AG09309 (cell line): ENCODE measurements around the gene C11orf24.

ENCODE experiments used
- DNase-seq: peaks from one replicate; pipeline ENCODE4 v3.0.0-alpha.2; 2010; ENCODE audit warnings: low read depth
- H3K4me3 ChIP-seq: 2 replicates; pipeline ENCODE4 v1.5.1; 2011; ENCODE audit warnings: mild to moderate bottlenecking, low read depth, low read length, moderate library complexity; ENCODE audit not compliant: control insufficient read depth
- TF ChIP-seq, protein P1 (sequence below): IDR thresholded peaks from 2 replicates; pipeline ENCODE4 v1.5.1; 2011; ENCODE audit warnings: mild to moderate bottlenecking, low read depth, low read length, inconsistent platforms; ENCODE audit not compliant: insufficient read depth, control insufficient read depth; ENCODE audit errors: missing control alignments

The C11orf24 gene

DNA sequence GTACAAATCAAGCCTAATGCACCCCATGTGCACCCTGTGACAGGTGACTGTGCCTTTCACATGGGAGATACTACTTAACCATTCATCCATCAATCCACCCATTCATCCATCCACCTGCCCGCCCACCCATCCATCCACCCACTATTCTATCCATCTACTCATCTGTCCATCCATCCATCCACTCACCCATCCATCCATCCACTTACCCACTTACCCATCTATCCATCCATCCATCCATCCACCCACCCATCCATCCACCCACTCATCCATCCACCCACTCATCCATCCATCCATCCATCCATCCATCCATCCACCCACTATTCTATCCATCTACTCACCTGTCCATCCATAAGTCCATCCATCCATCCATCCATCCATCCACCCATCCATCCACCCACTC is 7.5 kb downstream of the C11orf24 start:
- H3K4me3 ChIP-seq = no peak overlapping the region
- TF ChIP-seq, protein P1, sequence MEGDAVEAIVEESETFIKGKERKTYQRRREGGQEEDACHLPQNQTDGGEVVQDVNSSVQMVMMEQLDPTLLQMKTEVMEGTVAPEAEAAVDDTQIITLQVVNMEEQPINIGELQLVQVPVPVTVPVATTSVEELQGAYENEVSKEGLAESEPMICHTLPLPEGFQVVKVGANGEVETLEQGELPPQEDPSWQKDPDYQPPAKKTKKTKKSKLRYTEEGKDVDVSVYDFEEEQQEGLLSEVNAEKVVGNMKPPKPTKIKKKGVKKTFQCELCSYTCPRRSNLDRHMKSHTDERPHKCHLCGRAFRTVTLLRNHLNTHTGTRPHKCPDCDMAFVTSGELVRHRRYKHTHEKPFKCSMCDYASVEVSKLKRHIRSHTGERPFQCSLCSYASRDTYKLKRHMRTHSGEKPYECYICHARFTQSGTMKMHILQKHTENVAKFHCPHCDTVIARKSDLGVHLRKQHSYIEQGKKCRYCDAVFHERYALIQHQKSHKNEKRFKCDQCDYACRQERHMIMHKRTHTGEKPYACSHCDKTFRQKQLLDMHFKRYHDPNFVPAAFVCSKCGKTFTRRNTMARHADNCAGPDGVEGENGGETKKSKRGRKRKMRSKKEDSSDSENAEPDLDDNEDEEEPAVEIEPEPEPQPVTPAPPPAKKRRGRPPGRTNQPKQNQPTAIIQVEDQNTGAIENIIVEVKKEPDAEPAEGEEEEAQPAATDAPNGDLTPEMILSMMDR = no peak
- DNase-seq = no peak

DNA sequence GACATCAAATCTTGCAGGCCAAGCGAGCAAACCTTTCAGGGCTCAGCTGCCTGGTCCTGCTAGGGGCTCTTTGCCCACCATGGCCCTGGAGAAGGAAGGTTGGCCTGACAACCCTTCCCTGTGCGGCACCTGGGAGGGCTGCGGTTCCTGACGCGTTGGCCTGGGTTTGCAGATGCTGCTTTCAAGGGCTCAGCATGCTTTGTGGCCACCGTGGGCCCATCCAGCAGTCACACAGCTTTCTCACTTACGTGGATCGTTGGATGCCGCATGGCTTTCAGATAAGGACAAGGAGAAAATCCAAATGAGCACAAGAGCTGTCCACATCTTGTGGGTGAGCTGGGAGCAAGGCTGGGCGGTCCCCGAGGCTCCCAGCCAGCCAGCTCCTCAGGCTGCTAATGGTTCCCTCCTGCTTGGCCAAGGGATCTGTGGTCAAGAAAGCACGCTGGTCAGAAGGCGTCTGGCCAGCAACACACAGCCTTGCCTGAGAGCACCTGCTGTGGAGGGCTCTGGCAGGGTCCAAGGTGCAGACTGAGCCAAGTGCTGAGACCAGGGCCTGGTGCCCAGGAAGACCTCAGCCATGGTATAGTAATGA is 8.2 kb downstream of the C11orf24 start:
- TF ChIP-seq, protein P1 = no peak
- H3K4me3 ChIP-seq = no peak overlapping the region
- no peak for DNase-seq

DNA sequence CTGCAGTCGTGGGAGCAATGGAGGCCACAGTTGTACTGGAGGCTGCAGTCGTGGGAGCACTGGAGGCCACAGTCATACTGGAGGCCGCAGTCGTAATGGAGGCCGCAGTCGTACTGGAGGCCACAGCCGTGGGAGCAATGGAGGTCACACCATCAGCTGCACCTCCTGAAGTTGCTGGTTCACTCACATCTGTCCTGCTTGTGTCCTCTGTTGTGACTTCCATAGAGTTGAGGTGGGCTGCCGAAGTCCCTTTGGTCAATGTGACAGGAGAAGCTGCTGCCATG is 9.3 kb downstream of the C11orf24 start:
- DNase-seq = no peak
- no peak overlapping the region for H3K4me3 ChIP-seq

DNA sequence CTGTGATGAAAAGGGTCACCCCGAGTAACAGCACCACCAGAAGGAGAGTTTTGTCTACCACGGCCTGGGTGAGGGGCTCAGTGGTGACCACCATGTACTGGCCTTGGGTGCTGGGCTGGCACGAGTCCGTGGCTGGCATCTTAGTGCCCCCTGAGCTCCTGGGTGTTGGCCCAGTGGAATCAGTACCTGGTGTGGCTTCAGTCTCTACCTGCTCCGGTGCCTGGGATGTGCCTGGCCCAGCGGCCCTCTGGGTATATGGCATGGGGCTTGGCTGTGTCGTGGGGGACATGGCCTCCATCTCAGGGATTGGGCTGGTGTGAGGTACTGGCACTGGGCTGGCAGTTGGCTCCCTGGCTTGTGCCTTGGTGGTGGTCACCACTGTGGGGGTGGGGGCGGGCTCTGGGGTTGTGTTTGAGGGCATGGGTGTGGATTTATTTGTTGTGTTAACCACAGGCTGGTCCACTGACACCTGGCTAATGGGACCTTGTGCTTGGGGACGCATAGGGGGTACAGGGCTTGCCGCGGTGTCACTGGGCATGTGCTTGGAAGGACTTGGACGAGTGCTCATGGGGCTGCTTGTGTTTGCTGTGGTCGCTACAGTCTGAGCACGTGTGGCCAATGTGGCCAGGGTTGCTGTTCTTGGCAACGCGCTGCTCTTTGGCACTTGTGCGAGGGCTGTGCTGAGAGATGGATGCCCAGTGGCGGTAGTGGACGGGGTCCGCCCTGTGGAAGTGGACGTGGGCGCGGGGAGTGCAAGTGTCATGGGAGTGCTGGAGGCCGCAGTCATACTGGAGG is 9.8 kb downstream of the C11orf24 start:
- H3K4me3 ChIP-seq = no peak overlapping the region
- TF ChIP-seq, protein P1 = no peak
- DNase-seq = no peak

More for the DNA sequence above, 9.3 kb downstream of the C11orf24 start:
- TF ChIP-seq, protein P1 = no peak

DNA sequence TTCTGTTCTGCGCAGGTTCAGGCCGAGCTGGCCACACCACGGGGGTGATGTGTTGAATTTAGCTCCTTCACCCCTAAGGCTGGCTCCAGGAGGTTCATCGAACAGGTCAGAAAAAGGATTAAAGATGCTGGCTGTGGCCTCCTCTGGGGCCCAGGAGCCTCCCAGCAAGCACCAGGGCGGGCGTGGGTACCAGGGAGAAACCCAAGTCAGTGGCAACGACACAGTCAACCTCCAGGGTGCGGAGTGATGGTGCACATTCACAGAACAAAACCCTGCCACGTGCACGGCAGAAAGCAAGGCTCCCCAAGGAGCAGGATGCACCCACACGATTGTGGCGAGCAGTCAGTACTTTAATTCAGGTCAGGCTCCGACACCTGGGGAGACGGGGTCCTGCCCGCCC is 10.8 kb downstream of the C11orf24 start:
- TF ChIP-seq, protein P1 = no peak
- H3K4me3 ChIP-seq = no peak overlapping the region
- DNase-seq = no peak

DNA sequence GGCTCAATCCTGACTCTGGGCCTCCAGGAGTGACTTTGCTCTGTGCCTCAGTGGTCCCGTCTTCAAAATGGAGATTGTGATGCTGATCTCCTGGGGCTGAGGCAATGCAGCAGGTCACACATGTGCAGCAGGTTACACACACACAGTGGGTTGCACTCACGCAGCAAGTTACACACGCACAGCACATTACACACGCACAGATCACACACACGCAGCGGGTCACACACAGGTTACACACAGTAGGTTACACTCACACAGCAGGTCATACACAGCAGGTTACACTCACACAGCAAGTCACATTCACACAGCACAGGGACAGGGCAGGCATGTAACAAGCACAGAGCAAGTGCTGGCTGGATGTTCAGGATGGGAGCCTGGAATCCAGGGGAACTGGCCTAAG is 11.3 kb downstream of the C11orf24 start:
- H3K4me3 ChIP-seq = no peak overlapping the region
- no peak for DNase-seq
- TF ChIP-seq, protein P1 = no peak
